PC-9 (cell line): ENCODE measurements around the gene PCID2.

Source experiments
- CTCF ChIP-seq: fragments of 200-600 bp; sonication (generic); conservative IDR thresholded peaks from 2 replicates; pipeline ENCODE4 v1.6.1; 2017; ENCODE audit warnings: mixed run types, antibody characterized with exemption, mild to moderate bottlenecking, moderate library complexity
- EZH2 ChIP-seq: fragments of 200-600 bp; sonication (generic); IDR thresholded peaks from 2 replicates; pipeline ENCODE4 v1.8.0; 2017; ENCODE audit warnings: antibody characterized with exemption, low read depth

GRCh38 chr13:113152691-113152983, 55.8 kb downstream of the PCID2 start:
- TF ChIP-seq EZH2 (no peak), CTCF (no peak)
